Subcutaneous adipose tissue (tissue), 4 donors: ENCODE data around the gene C17orf113. TPM values are rescaled to one million over a fixed set of nuclear protein-coding genes. Genes with fewer than 3 reads are reported as not detected.

Source experiments
- CTCF ChIP-seq: fragments of 450-650 bp; IDR thresholded peaks from one replicate; pipeline ENCODE4 v1.5.1; 2016; ENCODE audit warnings: low read depth, mild to moderate bottlenecking, control low read depth, antibody characterized with exemption, moderate library complexity
- total RNA-seq, 4 donors: library from RNA; depleted of rRNA; stranded (reverse); fragments of >200 nt; gene quantifications; one replicate each; pipeline ENCODE4 v1.1.0, GENCODE V29; 2016

The C17orf113 gene
- total RNA-seq, 4 donors from 2014 or later, result 0.17 to 1.7 (median 0.44) TPM; not detected in 1

- TF ChIP-seq CTCF, result no peak
Measured at GRCh38 chr17:42049834-42050392, 488 bp downstream of the C17orf113 start.

GRCh38 chr17:42047343-42047742 lies 3.1 kb downstream of the C17orf113 start:
- no peak for TF ChIP-seq CTCF

- no peak for TF ChIP-seq CTCF
Measured at GRCh38 chr17:42045719-42046118, 4.7 kb downstream of the C17orf113 start.

- no peak for TF ChIP-seq CTCF
Measured at GRCh38 chr17:42042598-42043319, 7.6 kb downstream of the C17orf113 start.

GRCh38 chr17:42041619-42042018 lies 8.8 kb downstream of the C17orf113 start:
- no peak for TF ChIP-seq CTCF

GRCh38 chr17:42040818-42041217 lies 9.6 kb downstream of the C17orf113 start:
- TF ChIP-seq CTCF, result no peak

- no peak for TF ChIP-seq CTCF
Measured at GRCh38 chr17:42039794-42040763, 10.3 kb downstream of the C17orf113 start.
